ENCODE data around the gene CHN2. TPM values are rescaled to one million over a fixed set of nuclear protein-coding genes. Genes with fewer than 3 reads are reported as not detected.

The CHN2 gene
- polyA plus RNA-seq, 2 of the 4 experiments (the other 2 are of a cell fraction) = 0.06 TPM; not detected in 1

DNA sequence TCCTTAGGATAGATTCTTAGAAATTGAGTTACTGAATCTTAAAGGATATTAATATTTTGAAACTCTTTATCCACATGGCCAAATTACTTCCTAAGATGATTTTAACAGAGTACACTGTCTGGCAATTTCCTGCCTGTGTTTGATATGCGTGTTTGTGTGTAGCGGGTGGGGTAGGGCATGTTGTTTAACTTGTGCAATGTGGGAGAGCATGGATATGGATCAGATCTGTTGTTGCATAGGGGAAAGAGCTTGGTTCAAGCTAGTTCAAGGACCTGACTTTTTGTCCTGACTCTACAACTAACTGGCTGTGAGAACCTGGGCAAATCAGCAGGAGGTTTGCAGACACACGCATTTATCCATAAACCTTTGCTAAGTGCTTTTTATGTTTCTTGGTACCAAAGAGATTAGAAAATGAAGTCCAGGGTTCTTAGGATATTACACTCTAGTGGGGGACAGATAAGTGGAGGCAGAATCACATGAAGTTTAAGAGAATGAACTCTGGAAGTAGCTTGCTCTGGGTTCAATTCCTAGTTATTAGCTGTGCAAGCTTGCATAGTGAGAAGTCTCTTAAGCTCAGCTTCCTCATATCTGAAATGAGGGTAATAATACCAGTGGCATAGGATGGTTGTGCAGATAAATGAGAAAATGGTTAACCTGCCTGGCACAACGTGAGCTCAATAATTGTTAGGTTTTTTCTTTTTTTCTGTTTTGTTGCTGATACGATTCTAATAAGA lies 272.8 kb downstream of the CHN2 start:
- Histone ChIP-seq H3K4me1 (peaks cover 20% of the 10 kb centered on the region), H3K27ac (no peak overlapping the region), H3K4me2 (no peak overlapping the region), H3K9me3 (no peaks in the 10 kb centered on the region), H3K4me3 (no peak overlapping the region)
- no peak for FAIRE-seq
- DNase-seq (ENCODE audit: low read depth in 1 of 2, low spot score in 1 of 2) = no peak
- TF ChIP-seq ZNF302 (CRISPR knock-in tag; IDR thresholded peaks at IDR 0.05) (no peak), CHD2 (IDR thresholded peaks at IDR 0.05; ENCODE audit: low read length, partially characterized antibody) (no peak), CHD4 (IDR thresholded peaks at IDR 0.05; ENCODE audit: borderline replicate concordance) (no peak), TFCP2L1 (CRISPR knock-in tag; IDR thresholded peaks at IDR 0.05) (no peak), RNF2 (IDR thresholded peaks at IDR 0.05; ENCODE audit: borderline replicate concordance, low read depth) (no peak)
- ChIA-PET CTCF (interaction anchor here (1.3 kb wide), 1 partner anchor 10 kb away, joined by 3 read pairs; no protein-coding TSS in a partner anchor), POLR2A (no interaction called here)
- no peak for ATAC-seq
- 76% methylated on average over 5 of the region's 5 CpGs for WGBS (ENCODE audit: missing lambda C conversion rate)

GRCh38 chr7:29468196-29468595 lies 273.6 kb downstream of the CHN2 start:
- 82% methylated on average over 2 of the region's 2 CpGs for WGBS (ENCODE audit: missing lambda C conversion rate)
- no peak for FAIRE-seq

GRCh38 chr7:29469281-29469680 lies 274.7 kb downstream of the CHN2 start:
- Histone ChIP-seq H3K4me1 (peaks cover 14% of the 10 kb centered on the region), H3K4me2 (no peak overlapping the region), H3K9me3 (no peaks in the 10 kb centered on the region), H3K27ac (no peak overlapping the region), H3K4me3 (no peak overlapping the region)
- no peak for FAIRE-seq
- CTCF ChIA-PET = interaction anchor here (0.6 to 1.2 kb wide), 2 partner anchors 11 to 547 kb away, joined by 3 read pairs; no protein-coding TSS in a partner anchor
- POLR2A ChIA-PET = no interaction called here
- 61% methylated on average over 3 of the region's 3 CpGs for WGBS (ENCODE audit: missing lambda C conversion rate)
- TF ChIP-seq NPAS2 (CRISPR knock-in tag; IDR thresholded peaks at IDR 0.05; ENCODE audit: borderline replicate concordance) (no peak), ZC3H11A (IDR thresholded peaks at IDR 0.05) (no peak), EP300 (IDR thresholded peaks at IDR 0.05) (no peak), GATA3 (IDR thresholded peaks at IDR 0.05; ENCODE audit: borderline replicate concordance) (no peak), ZFP36 (IDR thresholded peaks at IDR 0.05; ENCODE audit: borderline replicate concordance, partially characterized antibody) (no peak), RARB (CRISPR knock-in tag; IDR thresholded peaks at IDR 0.05) (no peak), MAZ (IDR thresholded peaks at IDR 0.05; ENCODE audit: borderline replicate concordance, low read depth, low read length) (no peak), RCOR1 (IDR thresholded peaks at IDR 0.05; ENCODE audit: low read depth, low read length) (no peak), JUNB (IDR thresholded peaks at IDR 0.05) (no peak), USF2 (IDR thresholded peaks at IDR 0.05) (no peak), CBX2 (IDR thresholded peaks at IDR 0.05; ENCODE audit: borderline replicate concordance, low read depth) (no peak)
- TF ChIP-seq, protein P1, sequence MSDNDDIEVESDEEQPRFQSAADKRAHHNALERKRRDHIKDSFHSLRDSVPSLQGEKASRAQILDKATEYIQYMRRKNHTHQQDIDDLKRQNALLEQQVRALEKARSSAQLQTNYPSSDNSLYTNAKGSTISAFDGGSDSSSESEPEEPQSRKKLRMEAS (IDR thresholded peaks at IDR 0.05) = no peak
- TF ChIP-seq, protein P2, sequence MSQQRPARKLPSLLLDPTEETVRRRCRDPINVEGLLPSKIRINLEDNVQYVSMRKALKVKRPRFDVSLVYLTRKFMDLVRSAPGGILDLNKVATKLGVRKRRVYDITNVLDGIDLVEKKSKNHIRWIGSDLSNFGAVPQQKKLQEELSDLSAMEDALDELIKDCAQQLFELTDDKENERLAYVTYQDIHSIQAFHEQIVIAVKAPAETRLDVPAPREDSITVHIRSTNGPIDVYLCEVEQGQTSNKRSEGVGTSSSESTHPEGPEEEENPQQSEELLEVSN (IDR thresholded peaks at IDR 0.05; ENCODE audit: borderline replicate concordance, low read depth) = no peak
- no peak for DNase-seq (ENCODE audit: low read depth in 1 of 2, low spot score in 1 of 2)
- ATAC-seq = no peak

More at GRCh38 chr7:29468196-29468595, 273.6 kb downstream of the CHN2 start:
- CTCF ChIA-PET = interaction anchor here (0.6 to 1.3 kb wide), 2 partner anchors 11 to 80 kb away, joined by 3 read pairs; no protein-coding TSS in a partner anchor
- TF ChIP-seq, protein P2 (IDR thresholded peaks at IDR 0.05; ENCODE audit: borderline replicate concordance, low read depth) = no peak
- TF ChIP-seq SMC3 (IDR thresholded peaks at IDR 0.05) (no peak), ZNF302 (CRISPR knock-in tag; IDR thresholded peaks at IDR 0.05) (no peak), TP53 (CRISPR knock-in tag; IDR thresholded peaks at IDR 0.05) (no peak), ATOH8 (CRISPR knock-in tag; IDR thresholded peaks at IDR 0.05; ENCODE audit: low read depth) (no peak), RNF2 (IDR thresholded peaks at IDR 0.05; ENCODE audit: borderline replicate concordance, low read depth) (no peak), RAD21 (conservative IDR thresholded peaks at IDR 0.05 in 1 of 2, IDR thresholded peaks at IDR 0.05 in 1 of 2) (no peak), HOXA7 (CRISPR knock-in tag; IDR thresholded peaks at IDR 0.05) (no peak), POLR2AphosphoS2 (conservative IDR thresholded peaks at IDR 0.05; ENCODE audit: low read length) (no peak), HOXB5 (CRISPR knock-in tag; IDR thresholded peaks at IDR 0.05) (no peak), CEBPB (IDR thresholded peaks at IDR 0.05) (no peak), ZFP36 (IDR thresholded peaks at IDR 0.05; ENCODE audit: borderline replicate concordance, partially characterized antibody) (no peak), POLR2A (IDR thresholded peaks at IDR 0.05; ENCODE audit: low read length) (no peak), EHMT2 (IDR thresholded peaks at IDR 0.05; ENCODE audit: low read depth) (no peak)
- DNase-seq (ENCODE audit: low read depth in 1 of 2, low spot score in 1 of 2) (no peak), ATAC-seq (no peak)
- H3K4me3 ChIP-seq = no peak overlapping the region
- no peak overlapping the region for H3K27ac ChIP-seq
- peaks cover 21% of the 10 kb centered on the region for H3K4me1 ChIP-seq
- no peaks in the 10 kb centered on the region for H3K9me3 ChIP-seq
- POLR2A ChIA-PET = no interaction called here
- no peak overlapping the region for H3K4me2 ChIP-seq

Measured in A549 (cell line).